ENCODE results near the gene SLC4A5.
A peak's percentile ranks its signal among the peaks of the same experiment; 100 is the strongest.
"Not testable (repeated sequence)": the region's sequence is repeated elsewhere in the genome, so short reads cannot be mapped to it uniquely, and the experiment has no call there.

The SLC4A5 gene

GRCh38 chr2:74188018-74188601 is 155.1 kb downstream of the SLC4A5 start:
- peaks cover 4% of the 10 kb centered on the region for H3K9me3 Mint-ChIP-seq
- no peak overlapping the region for H3K4me3 Mint-ChIP-seq
- peaks cover 47% of the 10 kb centered on the region for H3K4me1 Mint-ChIP-seq (ENCODE audit: low read depth)
- H3K36me3 Mint-ChIP-seq (ENCODE audit: low read depth) = peaks cover 3% of the 10 kb centered on the region
- H3K27ac Mint-ChIP-seq = peak overlapping the region; percentile 50
- H3K27me3 Mint-ChIP-seq (ENCODE audit: low read depth) = no peaks in the 10 kb centered on the region

- H3K9me3 Mint-ChIP-seq; H3K27me3 Mint-ChIP-seq (ENCODE audit: low read depth); H3K36me3 Mint-ChIP-seq (ENCODE audit: low read depth): not testable (repeated sequence)
- Mint-ChIP-seq H3K4me3 (peak overlapping the region; percentile 4), H3K27ac (peak overlapping the region; percentile 89), H3K4me1 (ENCODE audit: low read depth) (peaks cover 44% of the 10 kb centered on the region)
These were observed 156.5 kb downstream of the SLC4A5 start for GRCh38 chr2:74186706-74187105.

GRCh38 chr2:74186038-74186437 is 157.2 kb downstream of the SLC4A5 start:
- H3K9me3 Mint-ChIP-seq = peaks cover 4% of the 10 kb centered on the region
- H3K4me3 Mint-ChIP-seq = peak overlapping the region; percentile 18
- H3K27ac Mint-ChIP-seq = peak overlapping the region; percentile 89
- H3K27me3 Mint-ChIP-seq (ENCODE audit: low read depth) = no peaks in the 10 kb centered on the region
- H3K36me3 Mint-ChIP-seq (ENCODE audit: low read depth) = peaks cover 3% of the 10 kb centered on the region
- H3K4me1 Mint-ChIP-seq (ENCODE audit: low read depth) = peaks cover 47% of the 10 kb centered on the region

- peaks cover 3% of the 10 kb centered on the region for H3K36me3 Mint-ChIP-seq (ENCODE audit: low read depth)
- H3K4me3 Mint-ChIP-seq = no peak overlapping the region
- peaks cover 4% of the 10 kb centered on the region for H3K9me3 Mint-ChIP-seq
- peak overlapping the region; percentile 74 for H3K27ac Mint-ChIP-seq
- no peaks in the 10 kb centered on the region for H3K27me3 Mint-ChIP-seq (ENCODE audit: low read depth)
- H3K4me1 Mint-ChIP-seq (ENCODE audit: low read depth) = peaks cover 38% of the 10 kb centered on the region
These were observed 159.3 kb downstream of the SLC4A5 start for GRCh38 chr2:74183878-74184277.

GRCh38 chr2:74181739-74182138 is 161.5 kb downstream of the SLC4A5 start:
- peaks cover 9% of the 10 kb centered on the region for H3K36me3 Mint-ChIP-seq (ENCODE audit: low read depth)
- H3K9me3 Mint-ChIP-seq = peaks cover 4% of the 10 kb centered on the region
- peak overlapping the region; percentile 48 for H3K4me3 Mint-ChIP-seq
- H3K27ac Mint-ChIP-seq = peak overlapping the region; percentile 74
- H3K27me3 Mint-ChIP-seq (ENCODE audit: low read depth) = no peaks in the 10 kb centered on the region
- peaks cover 36% of the 10 kb centered on the region for H3K4me1 Mint-ChIP-seq (ENCODE audit: low read depth)

GRCh38 chr2:74179063-74179865 is 164.0 kb downstream of the SLC4A5 start:
- H3K27ac Mint-ChIP-seq = peak overlapping the region; percentile 87
- H3K9me3 Mint-ChIP-seq = no peaks in the 10 kb centered on the region
- H3K4me3 Mint-ChIP-seq = peak overlapping the region; percentile 86
- peaks cover 41% of the 10 kb centered on the region for H3K4me1 Mint-ChIP-seq (ENCODE audit: low read depth)
- no peaks in the 10 kb centered on the region for H3K27me3 Mint-ChIP-seq (ENCODE audit: low read depth)
- peaks cover 24% of the 10 kb centered on the region for H3K36me3 Mint-ChIP-seq (ENCODE audit: low read depth)

- Mint-ChIP-seq H3K4me3 (peak within 1 kb of the TSS; percentile 86), H3K36me3 (ENCODE audit: low read depth) (peaks cover 22% of the 10 kb centered on the region), H3K27me3 (ENCODE audit: low read depth) (no peaks in the 10 kb centered on the region), H3K4me1 (ENCODE audit: low read depth) (peaks cover 37% of the 10 kb centered on the region), H3K27ac (peak within 1 kb of the TSS; percentile 87), H3K9me3 (no peaks in the 10 kb centered on the region)
These were observed 164.8 kb downstream of the SLC4A5 start, which contains the start of gene MOB1A for GRCh38 chr2:74178211-74179062. MOB1A (minus strand) TSS chr2:74178879; CDS start chr2:74178674, 205 bp downstream.

- H3K9me3 Mint-ChIP-seq = no peaks in the 10 kb centered on the region
- peak overlapping the region; percentile 87 for H3K27ac Mint-ChIP-seq
- H3K4me3 Mint-ChIP-seq = peak overlapping the region; percentile 86
- no peaks in the 10 kb centered on the region for H3K27me3 Mint-ChIP-seq (ENCODE audit: low read depth)
- H3K36me3 Mint-ChIP-seq (ENCODE audit: low read depth) = peaks cover 22% of the 10 kb centered on the region
- peaks cover 41% of the 10 kb centered on the region for H3K4me1 Mint-ChIP-seq (ENCODE audit: low read depth)
These were observed 165.5 kb downstream of the SLC4A5 start for GRCh38 chr2:74177696-74178095.

GRCh38 chr2:74174909-74175308 is 168.3 kb downstream of the SLC4A5 start:
- H3K27me3 Mint-ChIP-seq (ENCODE audit: low read depth) = no peaks in the 10 kb centered on the region
- no peak overlapping the region for H3K27ac Mint-ChIP-seq
- H3K4me3 Mint-ChIP-seq = peak overlapping the region; percentile 39
- peaks cover 41% of the 10 kb centered on the region for H3K4me1 Mint-ChIP-seq (ENCODE audit: low read depth)
- no peaks in the 10 kb centered on the region for H3K9me3 Mint-ChIP-seq
- peaks cover 38% of the 10 kb centered on the region for H3K36me3 Mint-ChIP-seq (ENCODE audit: low read depth)

GRCh38 chr2:74168739-74169138 is 174.5 kb downstream of the SLC4A5 start:
- H3K27ac Mint-ChIP-seq = peak overlapping the region; percentile 71
- H3K36me3 Mint-ChIP-seq (ENCODE audit: low read depth) = peaks cover 50% of the 10 kb centered on the region
- H3K4me3 Mint-ChIP-seq = no peak overlapping the region
- H3K9me3 Mint-ChIP-seq = peaks cover 8% of the 10 kb centered on the region
- no peaks in the 10 kb centered on the region for H3K27me3 Mint-ChIP-seq (ENCODE audit: low read depth)
- H3K4me1 Mint-ChIP-seq (ENCODE audit: low read depth) = peaks cover 19% of the 10 kb centered on the region

Measured in T-helper 1 cell treated with Interleukin-12 subunit alpha and Interleukin-12 subunit beta and Interleukin-4 antibody, amounts not matched to agents 30 μg/mL and 1 μg/mL, for 36 hours (primary cell).